GM20000 (cell line): ENCODE data around the gene ZNF79.

Experiments
- DNase-seq: peaks from one replicate; pipeline ENCODE4 v3.0.0; 2012; ENCODE audit warnings: low spot score
- CTCF ChIP-seq: IDR thresholded peaks from 2 replicates; pipeline ENCODE4 v1.5.1; 2012; ENCODE audit warnings: mild to moderate bottlenecking, control low read depth; ENCODE audit errors: extremely low read depth, missing control alignments

Gene ZNF79

GRCh38 chr9:127445851-127446712, 21.9 kb downstream of the ZNF79 start:
- no peak for DNase-seq
- TF ChIP-seq CTCF, result no peak

GRCh38 chr9:127446713-127447415, 22.7 kb downstream of the ZNF79 start:
- no peak for DNase-seq

GRCh38 chr9:127447416-127448111, 23.4 kb downstream of the ZNF79 start:
- no peak for TF ChIP-seq CTCF
- DNase-seq, result no peak

More at GRCh38 chr9:127446713-127447415, 22.7 kb downstream of the ZNF79 start:
- TF ChIP-seq CTCF, result no peak

GRCh38 chr9:127448112-127448805, 24.1 kb downstream of the ZNF79 start:
- DNase-seq, result no peak
- TF ChIP-seq CTCF, result no peak

GRCh38 chr9:127449332-127449966, 25.3 kb downstream of the ZNF79 start:
- no peak for TF ChIP-seq CTCF
- DNase-seq, result no peak

- TF ChIP-seq CTCF, result no peak
- no peak for DNase-seq
Observed at GRCh38 chr9:127450243-127450760, 26.1 kb downstream of the ZNF79 start.
